ENCODE results near the gene KCNE4.

KCNE4 gene

GRCh38 chr2:223051693-223052289, at the start of gene KCNE4:
Gene KCNE4, plus strand, starts transcription at chr2:223052190. Its CDS starts 641 bp downstream, at chr2:223052831.
- H3K4me3 ChIP-seq (ENCODE audit: low read length), result no peak within 1 kb of the TSS
- no peak for TF ChIP-seq ZNF274 (IDR thresholded peaks at IDR 0.05; ENCODE audit: low read depth, low read length)

GRCh38 chr2:223003191-223003590, 48.8 kb upstream of the KCNE4 start:
- H3K4me3 ChIP-seq (ENCODE audit: low read length), result no peak overlapping the region
- TF ChIP-seq ZNF274 (IDR thresholded peaks at IDR 0.05; ENCODE audit: low read depth, low read length), result no peak

- TF ChIP-seq ZNF274 (IDR thresholded peaks at IDR 0.05; ENCODE audit: low read depth, low read length), result no peak
- H3K4me3 ChIP-seq (ENCODE audit: low read length), result no peak overlapping the region
Measured at GRCh38 chr2:223005496-223005895, 46.5 kb upstream of the KCNE4 start.

- H3K4me3 ChIP-seq (ENCODE audit: low read length), result no peak overlapping the region
- no peak for TF ChIP-seq ZNF274 (IDR thresholded peaks at IDR 0.05; ENCODE audit: low read depth, low read length)
Measured at GRCh38 chr2:223007531-223007930, 44.5 kb upstream of the KCNE4 start.

GRCh38 chr2:223008162-223008561, 43.8 kb upstream of the KCNE4 start:
- no peak overlapping the region for H3K4me3 ChIP-seq (ENCODE audit: low read length)
- no peak for TF ChIP-seq ZNF274 (IDR thresholded peaks at IDR 0.05; ENCODE audit: low read depth, low read length)

GRCh38 chr2:223008956-223009355, 43.0 kb upstream of the KCNE4 start:
- H3K4me3 ChIP-seq (ENCODE audit: low read length), result no peak overlapping the region
- TF ChIP-seq ZNF274 (IDR thresholded peaks at IDR 0.05; ENCODE audit: low read depth, low read length), result no peak

GRCh38 chr2:223010641-223011040, 41.3 kb upstream of the KCNE4 start:
- H3K4me3 ChIP-seq (ENCODE audit: low read length), result no peak overlapping the region
- no peak for TF ChIP-seq ZNF274 (IDR thresholded peaks at IDR 0.05; ENCODE audit: low read depth, low read length)

- TF ChIP-seq ZNF274 (IDR thresholded peaks at IDR 0.05; ENCODE audit: low read depth, low read length), result no peak
- H3K4me3 ChIP-seq (ENCODE audit: low read length), result no peak overlapping the region
Measured at GRCh38 chr2:223012291-223012690, 39.7 kb upstream of the KCNE4 start.

- no peak for TF ChIP-seq ZNF274 (IDR thresholded peaks at IDR 0.05; ENCODE audit: low read depth, low read length)
- no peak overlapping the region for H3K4me3 ChIP-seq (ENCODE audit: low read length)
Measured at GRCh38 chr2:223019390-223019930, 32.5 kb upstream of the KCNE4 start.

GRCh38 chr2:223019987-223020717, 31.8 kb upstream of the KCNE4 start:
- no peak overlapping the region for H3K4me3 ChIP-seq (ENCODE audit: low read length)
- no peak for TF ChIP-seq ZNF274 (IDR thresholded peaks at IDR 0.05; ENCODE audit: low read depth, low read length)

GRCh38 chr2:223020971-223021675, 30.9 kb upstream of the KCNE4 start:
- no peak for TF ChIP-seq ZNF274 (IDR thresholded peaks at IDR 0.05; ENCODE audit: low read depth, low read length)
- no peak overlapping the region for H3K4me3 ChIP-seq (ENCODE audit: low read length)

- TF ChIP-seq ZNF274 (IDR thresholded peaks at IDR 0.05; ENCODE audit: low read depth, low read length), result no peak
Measured at GRCh38 chr2:223026357-223027110, 25.5 kb upstream of the KCNE4 start.

GRCh38 chr2:223027442-223027841, 24.5 kb upstream of the KCNE4 start:
- H3K4me3 ChIP-seq (ENCODE audit: low read length), result no peak overlapping the region
- TF ChIP-seq ZNF274 (IDR thresholded peaks at IDR 0.05; ENCODE audit: low read depth, low read length), result no peak

More at GRCh38 chr2:223026357-223027110, 25.5 kb upstream of the KCNE4 start:
- H3K4me3 ChIP-seq (ENCODE audit: low read length), result no peak overlapping the region

GRCh38 chr2:223029287-223029686, 22.7 kb upstream of the KCNE4 start:
- no peak overlapping the region for H3K4me3 ChIP-seq (ENCODE audit: low read length)
- TF ChIP-seq ZNF274 (IDR thresholded peaks at IDR 0.05; ENCODE audit: low read depth, low read length), result no peak

Data from GM08714 (cell line).